ENCODE results near the gene CDKN2B-AS1. TPM values are rescaled to one million over a fixed set of nuclear protein-coding genes. Genes with fewer than 3 reads are reported as not detected.
A peak's percentile ranks its signal among the peaks of the same experiment; 100 is the strongest.

Gene CDKN2B-AS1
- total and polyA plus RNA-seq, 4 donors = 0.58 to 8.0 (median 1.1) TPM

GRCh38 chr9:21967169-21967568, 27.4 kb upstream of the CDKN2B-AS1 start:
- H3K27me3 ChIP-seq (ENCODE audit: control insufficient read depth in 1 of 2, insufficient read depth in 2 of 2, low read length in 1 of 2) = peaks cover 0 to 5% of the 10 kb centered on the region in 2 donors
- ATAC-seq (ENCODE audit: low FRiP score) (no peak), DNase-seq (peak in 1 of 2 donors; percentile 70)
- 19 to 25% methylated on average over 19 of the region's 19 CpGs for WGBS, 2 donors
- no peaks in the 10 kb centered on the region for H3K36me3 ChIP-seq (ENCODE audit: control insufficient read depth in 1 of 2, insufficient read depth in 2 of 2, low read length in 1 of 2)
- H3K4me1 ChIP-seq (ENCODE audit: control insufficient read depth in 1 of 2, insufficient read depth in 2 of 2, low read length in 2 of 2) = no peaks in the 10 kb centered on the region
- no peak overlapping the region for H3K4me3 ChIP-seq (ENCODE audit: low read length in 2 of 2)
- H3K27ac ChIP-seq (ENCODE audit: low read depth in 1 of 2, low read length in 2 of 2) = no peak overlapping the region
- H3K9me3 ChIP-seq (ENCODE audit: control insufficient read depth, low read length) = peaks cover 3% of the 10 kb centered on the region
- intact Hi-C loops (cut with DNase I) = no loop called here

- Histone ChIP-seq H3K27me3 (ENCODE audit: control insufficient read depth in 1 of 2, insufficient read depth in 2 of 2, low read length in 1 of 2) (peaks cover 0 to 5% of the 10 kb centered on the region in 2 donors), H3K36me3 (ENCODE audit: control insufficient read depth in 1 of 2, insufficient read depth in 2 of 2, low read length in 1 of 2) (no peaks in the 10 kb centered on the region), H3K27ac (ENCODE audit: low read depth in 1 of 2, low read length in 2 of 2) (no peak overlapping the region), H3K9me3 (ENCODE audit: control insufficient read depth, low read length) (peaks cover 3% of the 10 kb centered on the region), H3K4me3 (ENCODE audit: low read length in 2 of 2) (no peak overlapping the region), H3K4me1 (ENCODE audit: control insufficient read depth in 1 of 2, insufficient read depth in 2 of 2, low read length in 2 of 2) (no peaks in the 10 kb centered on the region)
- DNase-seq (no peak), ATAC-seq (ENCODE audit: low FRiP score) (no peak)
- intact Hi-C loops (cut with DNase I) = no loop called here
- 37 to 45% methylated on average over 10 of the region's 10 CpGs for WGBS, 2 donors
Observed at GRCh38 chr9:21967702-21968101, 26.9 kb upstream of the CDKN2B-AS1 start.

GRCh38 chr9:21968331-21969010, 26.1 kb upstream of the CDKN2B-AS1 start:
- Histone ChIP-seq H3K4me1 (ENCODE audit: control insufficient read depth in 1 of 2, insufficient read depth in 2 of 2, low read length in 2 of 2) (no peaks in the 10 kb centered on the region), H3K27ac (ENCODE audit: low read depth in 1 of 2, low read length in 2 of 2) (no peak overlapping the region), H3K36me3 (ENCODE audit: control insufficient read depth in 1 of 2, insufficient read depth in 2 of 2, low read length in 1 of 2) (no peaks in the 10 kb centered on the region), H3K9me3 (ENCODE audit: control insufficient read depth, low read length) (peaks cover 3% of the 10 kb centered on the region), H3K27me3 (ENCODE audit: control insufficient read depth in 1 of 2, insufficient read depth in 2 of 2, low read length in 1 of 2) (peaks cover 0 to 5% of the 10 kb centered on the region in 2 donors), H3K4me3 (ENCODE audit: low read length in 2 of 2) (no peak overlapping the region)
- ATAC-seq (ENCODE audit: low FRiP score) (no peak), DNase-seq (no peak)
- intact Hi-C loops (cut with DNase I) = no loop called here
- WGBS, 2 donors = 8 to 14% methylated on average over 41 of the region's 41 CpGs

GRCh38 chr9:21969011-21969940, 25.3 kb upstream of the CDKN2B-AS1 start:
- no peak overlapping the region for H3K27ac ChIP-seq (ENCODE audit: low read depth in 1 of 2, low read length in 2 of 2)
- no peak for DNase-seq
- WGBS, 2 donors = 13 to 18% methylated on average over 27 to 28 of the region's 28 CpGs

GRCh38 chr9:21969951-21970799, 24.4 kb upstream of the CDKN2B-AS1 start:
- H3K4me1 ChIP-seq (ENCODE audit: control insufficient read depth in 1 of 2, insufficient read depth in 2 of 2, low read length in 2 of 2) = no peaks in the 10 kb centered on the region
- ATAC-seq (ENCODE audit: low FRiP score) = no peak

More at GRCh38 chr9:21969011-21969940, 25.3 kb upstream of the CDKN2B-AS1 start:
- no peak for ATAC-seq (ENCODE audit: low FRiP score)
- Histone ChIP-seq H3K4me1 (ENCODE audit: control insufficient read depth in 1 of 2, insufficient read depth in 2 of 2, low read length in 2 of 2) (no peaks in the 10 kb centered on the region), H3K9me3 (ENCODE audit: control insufficient read depth, low read length) (peaks cover 3% of the 10 kb centered on the region), H3K4me3 (ENCODE audit: low read length in 2 of 2) (no peak overlapping the region), H3K27me3 (ENCODE audit: control insufficient read depth in 1 of 2, insufficient read depth in 2 of 2, low read length in 1 of 2) (peaks cover 0 to 5% of the 10 kb centered on the region in 2 donors), H3K36me3 (ENCODE audit: control insufficient read depth in 1 of 2, insufficient read depth in 2 of 2, low read length in 1 of 2) (no peaks in the 10 kb centered on the region)
- intact Hi-C loops (cut with DNase I) = no loop called here

GRCh38 chr9:21970800-21971640, 23.6 kb upstream of the CDKN2B-AS1 start:
- H3K4me3 ChIP-seq (ENCODE audit: low read length in 2 of 2) = no peak overlapping the region
- peaks cover 0 to 3% of the 10 kb centered on the region in 2 donors for H3K27me3 ChIP-seq (ENCODE audit: control insufficient read depth in 1 of 2, insufficient read depth in 2 of 2, low read length in 1 of 2)
- intact Hi-C loops (cut with DNase I) = no loop called here
- 10 to 16% methylated on average over 45 of the region's 45 CpGs for WGBS, 2 donors
- no peak overlapping the region for H3K27ac ChIP-seq (ENCODE audit: low read depth in 1 of 2, low read length in 2 of 2)
- no peaks in the 10 kb centered on the region for H3K4me1 ChIP-seq (ENCODE audit: control insufficient read depth in 1 of 2, insufficient read depth in 2 of 2, low read length in 2 of 2)
- peaks cover 1% of the 10 kb centered on the region for H3K9me3 ChIP-seq (ENCODE audit: control insufficient read depth, low read length)
- DNase-seq (no peak), ATAC-seq (ENCODE audit: low FRiP score) (no peak)
- no peaks in the 10 kb centered on the region for H3K36me3 ChIP-seq (ENCODE audit: control insufficient read depth in 1 of 2, insufficient read depth in 2 of 2, low read length in 1 of 2)

More at GRCh38 chr9:21969951-21970799, 24.4 kb upstream of the CDKN2B-AS1 start:
- intact Hi-C loops (cut with DNase I) = no loop called here
- Histone ChIP-seq H3K27me3 (ENCODE audit: control insufficient read depth in 1 of 2, insufficient read depth in 2 of 2, low read length in 1 of 2) (peaks cover 0 to 4% of the 10 kb centered on the region in 2 donors), H3K27ac (ENCODE audit: low read depth in 1 of 2, low read length in 2 of 2) (no peak overlapping the region), H3K9me3 (ENCODE audit: control insufficient read depth, low read length) (peaks cover 1% of the 10 kb centered on the region), H3K4me3 (ENCODE audit: low read length in 2 of 2) (no peak overlapping the region), H3K36me3 (ENCODE audit: control insufficient read depth in 1 of 2, insufficient read depth in 2 of 2, low read length in 1 of 2) (no peaks in the 10 kb centered on the region)
- 22 to 35% methylated on average over 24 of the region's 24 CpGs for WGBS, 2 donors
- no peak for DNase-seq

- no peak overlapping the region for H3K4me3 ChIP-seq (ENCODE audit: low read length in 2 of 2)
- intact Hi-C loops (cut with DNase I) = no loop called here
Observed at GRCh38 chr9:21972361-21972760, 22.2 kb upstream of the CDKN2B-AS1 start.

GRCh38 chr9:21974343-21974721, 20.3 kb upstream of the CDKN2B-AS1 start:
- intact Hi-C loops (cut with DNase I) = no loop called here
- peak overlapping the region in 1 of 2 donors; percentile 3 for H3K4me3 ChIP-seq (ENCODE audit: low read length in 2 of 2)
- DNase-seq (no peak), ATAC-seq (ENCODE audit: low FRiP score) (no peak)
- H3K4me1 ChIP-seq (ENCODE audit: control insufficient read depth in 1 of 2, insufficient read depth in 2 of 2, low read length in 2 of 2) = no peaks in the 10 kb centered on the region
- 5 to 8% methylated on average over 21 of the region's 21 CpGs for WGBS, 2 donors
- no peaks in the 10 kb centered on the region for H3K36me3 ChIP-seq (ENCODE audit: control insufficient read depth in 1 of 2, insufficient read depth in 2 of 2, low read length in 1 of 2)
- peaks cover 0 to 3% of the 10 kb centered on the region in 2 donors for H3K27me3 ChIP-seq (ENCODE audit: control insufficient read depth in 1 of 2, insufficient read depth in 2 of 2, low read length in 1 of 2)
- H3K9me3 ChIP-seq (ENCODE audit: control insufficient read depth, low read length) = no peaks in the 10 kb centered on the region
- no peak overlapping the region for H3K27ac ChIP-seq (ENCODE audit: low read depth in 1 of 2, low read length in 2 of 2)

More at GRCh38 chr9:21972361-21972760, 22.2 kb upstream of the CDKN2B-AS1 start:
- no peaks in the 10 kb centered on the region for H3K36me3 ChIP-seq (ENCODE audit: control insufficient read depth in 1 of 2, insufficient read depth in 2 of 2, low read length in 1 of 2)
- H3K4me1 ChIP-seq (ENCODE audit: control insufficient read depth in 1 of 2, insufficient read depth in 2 of 2, low read length in 2 of 2) = no peaks in the 10 kb centered on the region
- H3K9me3 ChIP-seq (ENCODE audit: control insufficient read depth, low read length) = no peaks in the 10 kb centered on the region
- no peak overlapping the region for H3K27ac ChIP-seq (ENCODE audit: low read depth in 1 of 2, low read length in 2 of 2)
- ATAC-seq (ENCODE audit: low FRiP score) (no peak), DNase-seq (no peak)
- peaks cover 0 to 3% of the 10 kb centered on the region in 2 donors for H3K27me3 ChIP-seq (ENCODE audit: control insufficient read depth in 1 of 2, insufficient read depth in 2 of 2, low read length in 1 of 2)
